HCT116 (cell line): ENCODE measurements around the gene NEUROD6. TPM values are rescaled to one million over a fixed set of nuclear protein-coding genes. Genes with fewer than 3 reads are reported as not detected.

ENCODE experiments used
- ATAC-seq: fragments of 200-7000 bp; cut with Tn5 transposase; 2 replicates; pipeline ENCODE4 v1.9.1; 2020; ENCODE audit warnings: mild to moderate bottlenecking, moderate library complexity
- BruUV-seq: library from RNA; stranded (reverse); fragments of 400-500 nt; replicated peaks from 2 replicates; lab custom pipeline; 2021; lab: Mats Ljungman, UMichigan
- CTCF ChIA-PET: fragments of 300-600 bp; sonication (Branson Sonifier 250); formaldehyde crosslinking; loops from one replicate; lab custom pipeline; 2021; ENCODE audit warnings: antibody characterized with exemption; lab: Charles Lee
- POLR2A ChIA-PET: fragments of 300-600, 350-600 bp; sonication (Branson Sonifier 250); formaldehyde crosslinking; loops from one replicate; lab custom pipeline; 2021; ENCODE audit warnings: antibody characterized with exemption; lab: Charles Lee
- RAD21 ChIA-PET, 2 experiments: fragments of 300-600 bp; sonication (Branson Sonifier 250); formaldehyde crosslinking; loops; one replicate each; lab custom pipeline; 2023; ENCODE audit warnings: low total read pairs in 2 of 2; ENCODE audit not compliant: uncharacterized antibody in 2 of 2, unreplicated experiment in 2 of 2, low non-redundant PET in 1 of 2; lab: Charles Lee
- DNase-seq: peaks from one replicate; pipeline ENCODE4 v3.0.0-alpha.2; 2010; ENCODE audit warnings: low read depth, low spot score
- H2AFZ ChIP-seq: fragments of 200-600 bp; shearing (Covaris generic), sonication (generic); 2 replicates; pipeline ENCODE4 v1.6.1; 2017; ENCODE audit warnings: low read depth, mixed run types, mixed read lengths, antibody characterized with exemption, low read length; ENCODE audit not compliant: poor library complexity, severe bottlenecking
- H3K27ac ChIP-seq: 2 replicates; pipeline ENCODE4 v1.5.1; 2012; ENCODE audit warnings: low read depth, low read length
- H3K27me3 ChIP-seq: fragments of 200-600 bp; sonication (generic); 2 replicates; pipeline ENCODE4 v1.6.1; 2016; ENCODE audit warnings: mixed run types, low read length, mixed read lengths; ENCODE audit not compliant: insufficient read depth
- H3K36me3 ChIP-seq, 2 experiments: fragments of 200-500 bp in 1 of 2; fragments of 200-600 bp in 1 of 2; sonication (Bioruptor generic) in 1 of 2; sonication (generic) in 1 of 2; 2 replicates each; pipeline versions ENCODE4 v1.5.1 to v1.6.1; 2014 to 2016; ENCODE audit warnings: low read length in 2 of 2, inconsistent platforms in 1 of 2, mixed read lengths in 1 of 2, mixed run types in 1 of 2; ENCODE audit not compliant: insufficient read depth in 2 of 2, control insufficient read depth in 1 of 2
- H3K4me1 ChIP-seq, 2 experiments: fragments of 200-600 bp in 1 of 2; sonication (generic) in 1 of 2; 2 replicates each; pipeline versions ENCODE4 v1.5.1 to v1.6.1; 2012 to 2017; ENCODE audit warnings: low read length in 2 of 2, inconsistent platforms in 1 of 2, mild to moderate bottlenecking in 1 of 2, mixed read lengths in 1 of 2, mixed run types in 1 of 2, moderate library complexity in 1 of 2; ENCODE audit not compliant: insufficient read depth in 2 of 2, control insufficient read depth in 1 of 2
- H3K4me2 ChIP-seq: fragments of 200-600 bp; sonication (generic); 2 replicates; pipeline ENCODE4 v1.6.1; 2017; ENCODE audit warnings: mixed run types, low read length, mixed read lengths
- H3K4me3 ChIP-seq, 2 experiments: fragments of 200-600 bp in 1 of 2; sonication (generic) in 1 of 2; replicated peaks in 1 of 2; 2 replicates each; pipeline ENCODE4 v1.5.1; 2011 to 2016; ENCODE audit warnings: low read length in 2 of 2, control low read depth in 1 of 2, low read depth in 1 of 2, mild to moderate bottlenecking in 1 of 2, mixed read lengths in 1 of 2, mixed run types in 1 of 2
- H3K79me2 ChIP-seq: fragments of 200-600 bp; sonication (generic); 2 replicates; pipeline ENCODE4 v1.6.1; 2017; ENCODE audit warnings: mild to moderate bottlenecking, mixed run types, low read length, moderate library complexity, mixed read lengths; ENCODE audit not compliant: insufficient read depth
- H3K9ac ChIP-seq: fragments of 200-600 bp; sonication (generic); 2 replicates; pipeline ENCODE4 v1.6.1; 2016; ENCODE audit warnings: low read length, mixed read lengths
- H3K9me2 ChIP-seq: fragments of 200-600 bp; sonication (generic), shearing (Covaris generic); 2 replicates; pipeline ENCODE4 v1.6.1; 2017; ENCODE audit warnings: mixed run types, mild to moderate bottlenecking, moderate library complexity; ENCODE audit not compliant: insufficient read depth
- H3K9me3 ChIP-seq, 2 experiments: fragments of 200-500 bp in 1 of 2; fragments of 200-600 bp in 1 of 2; sonication (Bioruptor generic) in 1 of 2; sonication (generic) in 1 of 2; 2 replicates each; pipeline ENCODE4 v1.6.1; 2014 to 2017; ENCODE audit warnings: low read length in 2 of 2, mixed read lengths in 2 of 2, inconsistent platforms in 1 of 2, low read depth in 1 of 2, mild to moderate bottlenecking in 1 of 2, mixed run types in 1 of 2, moderate library complexity in 1 of 2; ENCODE audit not compliant: control insufficient read depth in 1 of 2, insufficient read depth in 1 of 2
- H4K20me1 ChIP-seq: fragments of 200-600 bp; sonication (generic), shearing (Covaris generic); 2 replicates; pipeline ENCODE4 v1.6.1; 2017; ENCODE audit warnings: mixed run types, mild to moderate bottlenecking, moderate library complexity; ENCODE audit not compliant: insufficient read depth
- YY1 ChIP-seq: IDR thresholded peaks from 2 replicates; pipeline ENCODE4 v1.6.1; 2011; ENCODE audit warnings: low read length, low read depth, moderate library complexity, mild to moderate bottlenecking; ENCODE audit not compliant: insufficient replicate concordance; ENCODE audit errors: extremely low read depth
- ZFX ChIP-seq: fragments of 450-650 bp; IDR thresholded peaks from 2 replicates; pipeline ENCODE4 v1.6.1; 2017
- ZNF274 ChIP-seq: fragments of 200-500 bp; sonication (Bioruptor generic); IDR thresholded peaks from 2 replicates; pipeline ENCODE4 v1.6.1; 2014; ENCODE audit warnings: mild to moderate bottlenecking, low read depth, low read length, inconsistent platforms
- intact Hi-C: fragments of 100-400 bp; cut with micrococcal nuclease; formaldehyde crosslinking; loops from 2 replicates; pipeline ENCODE4 v1.10.0; 2022
- total RNA-seq: library from RNA; stranded (reverse); gene quantifications from one replicate; pipeline ENCODE4 v1.2.1, GENCODE V29; 2021; ENCODE audit not compliant: unreplicated experiment
- TF ChIP-seq, protein P1 (sequence below): IDR thresholded peaks from 2 replicates; pipeline ENCODE4 v1.6.1; 2012; ENCODE audit warnings: low read depth
- TF ChIP-seq, protein P2 (sequence below): IDR thresholded peaks from 2 replicates; pipeline ENCODE4 v1.6.1; 2012

The NEUROD6 gene
- total RNA-seq, 1 experiment from 2014 or later: not detected

DNA sequence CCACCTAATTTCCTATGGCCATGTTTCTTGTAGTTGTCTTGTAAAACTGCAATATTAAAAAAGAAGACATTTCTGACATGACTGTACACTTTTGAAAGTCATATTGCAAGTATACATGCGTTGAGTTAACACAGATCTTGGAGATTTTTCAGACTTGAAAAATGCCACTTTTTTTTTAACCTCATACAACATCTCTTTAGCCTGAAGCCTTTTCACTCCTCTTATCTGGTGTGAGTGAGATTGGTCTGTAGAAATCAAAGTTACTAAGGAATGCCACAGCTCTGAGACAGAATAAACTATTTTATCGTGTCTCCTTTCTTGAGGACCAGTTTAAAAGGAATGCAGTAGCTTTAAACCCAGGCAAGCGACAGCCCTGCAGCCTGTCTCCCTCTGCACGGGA, 43.9 kb upstream of the NEUROD6 start:
- Histone ChIP-seq H3K36me3 (no peaks in the 10 kb centered on the region), H3K9me2 (no peaks in the 10 kb centered on the region), H2AFZ (no peak overlapping the region), H4K20me1 (no peaks in the 10 kb centered on the region), H3K9ac (no peak overlapping the region), H3K27ac (no peak overlapping the region), H3K4me2 (no peak overlapping the region), H3K4me3 (no peak overlapping the region), H3K4me1 (no peaks in the 10 kb centered on the region), H3K9me3 (no peaks in the 10 kb centered on the region), H3K27me3 (peaks cover 11% of the 10 kb centered on the region; the same call in 1 of the 2 replicates), H3K79me2 (no peaks in the 10 kb centered on the region)
- ATAC-seq (no peak), DNase-seq (no peak)
- CTCF ChIA-PET: no interaction called here
- TF ChIP-seq YY1 (no peak), ZNF274 (no peak)
- TF ChIP-seq, protein P1, sequence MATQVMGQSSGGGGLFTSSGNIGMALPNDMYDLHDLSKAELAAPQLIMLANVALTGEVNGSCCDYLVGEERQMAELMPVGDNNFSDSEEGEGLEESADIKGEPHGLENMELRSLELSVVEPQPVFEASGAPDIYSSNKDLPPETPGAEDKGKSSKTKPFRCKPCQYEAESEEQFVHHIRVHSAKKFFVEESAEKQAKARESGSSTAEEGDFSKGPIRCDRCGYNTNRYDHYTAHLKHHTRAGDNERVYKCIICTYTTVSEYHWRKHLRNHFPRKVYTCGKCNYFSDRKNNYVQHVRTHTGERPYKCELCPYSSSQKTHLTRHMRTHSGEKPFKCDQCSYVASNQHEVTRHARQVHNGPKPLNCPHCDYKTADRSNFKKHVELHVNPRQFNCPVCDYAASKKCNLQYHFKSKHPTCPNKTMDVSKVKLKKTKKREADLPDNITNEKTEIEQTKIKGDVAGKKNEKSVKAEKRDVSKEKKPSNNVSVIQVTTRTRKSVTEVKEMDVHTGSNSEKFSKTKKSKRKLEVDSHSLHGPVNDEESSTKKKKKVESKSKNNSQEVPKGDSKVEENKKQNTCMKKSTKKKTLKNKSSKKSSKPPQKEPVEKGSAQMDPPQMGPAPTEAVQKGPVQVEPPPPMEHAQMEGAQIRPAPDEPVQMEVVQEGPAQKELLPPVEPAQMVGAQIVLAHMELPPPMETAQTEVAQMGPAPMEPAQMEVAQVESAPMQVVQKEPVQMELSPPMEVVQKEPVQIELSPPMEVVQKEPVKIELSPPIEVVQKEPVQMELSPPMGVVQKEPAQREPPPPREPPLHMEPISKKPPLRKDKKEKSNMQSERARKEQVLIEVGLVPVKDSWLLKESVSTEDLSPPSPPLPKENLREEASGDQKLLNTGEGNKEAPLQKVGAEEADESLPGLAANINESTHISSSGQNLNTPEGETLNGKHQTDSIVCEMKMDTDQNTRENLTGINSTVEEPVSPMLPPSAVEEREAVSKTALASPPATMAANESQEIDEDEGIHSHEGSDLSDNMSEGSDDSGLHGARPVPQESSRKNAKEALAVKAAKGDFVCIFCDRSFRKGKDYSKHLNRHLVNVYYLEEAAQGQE: no peak
- TF ChIP-seq, protein P2, sequence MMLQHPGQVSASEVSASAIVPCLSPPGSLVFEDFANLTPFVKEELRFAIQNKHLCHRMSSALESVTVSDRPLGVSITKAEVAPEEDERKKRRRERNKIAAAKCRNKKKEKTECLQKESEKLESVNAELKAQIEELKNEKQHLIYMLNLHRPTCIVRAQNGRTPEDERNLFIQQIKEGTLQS: no peak
- POLR2A ChIA-PET: no interaction called here
- no TSS peak for BruUV-seq
- RAD21 ChIA-PET: no interaction called here
- intact Hi-C loops: no loop called here

DNA sequence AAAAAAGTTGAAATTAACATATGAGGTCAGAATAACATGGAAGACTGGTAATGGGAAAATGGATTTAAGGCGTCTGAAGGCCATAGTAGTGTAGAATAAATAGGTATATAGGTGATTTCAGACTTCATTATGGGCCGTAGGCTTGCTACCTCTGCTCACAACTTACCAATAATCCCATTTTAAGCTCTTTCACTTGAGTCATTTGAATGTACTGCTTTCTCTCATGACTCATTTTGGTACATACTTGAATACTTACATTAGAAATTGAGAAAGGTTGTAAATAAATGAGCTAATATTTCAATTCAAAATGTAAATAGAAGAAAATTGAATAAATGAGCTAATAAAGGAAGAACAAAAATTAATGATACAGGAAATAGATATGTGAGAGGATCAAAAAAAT, 42.2 kb upstream of the NEUROD6 start:
- CTCF ChIA-PET: interaction anchor here (0.6 to 0.7 kb wide), 2 partner anchors 61 to 400 kb away, joined by 3 to 4 read pairs; no protein-coding TSS in a partner anchor
- H3K4me3 ChIP-seq: no peak overlapping the region
- no peaks in the 10 kb centered on the region for H3K36me3 ChIP-seq
- RAD21 ChIA-PET: interaction anchor here in 1 of 2 experiments (0.5 kb wide), 1 partner anchor 190 kb away, joined by 4 read pairs; no protein-coding TSS in a partner anchor
- POLR2A ChIA-PET: no interaction called here
- no peak overlapping the region for H3K4me2 ChIP-seq
- intact Hi-C loops: no loop called here
- H3K9me2 ChIP-seq: no peaks in the 10 kb centered on the region
- H4K20me1 ChIP-seq: no peaks in the 10 kb centered on the region
- H3K27me3 ChIP-seq: peaks cover 11% of the 10 kb centered on the region; the same call in 1 of the 2 replicates
- ATAC-seq (no peak), DNase-seq (no peak)
- H3K27ac ChIP-seq: no peak overlapping the region
- no peaks in the 10 kb centered on the region for H3K9me3 ChIP-seq
- no TSS peak for BruUV-seq
- no peak for TF ChIP-seq ZFX
- no peak overlapping the region for H3K9ac ChIP-seq
- H3K79me2 ChIP-seq: no peaks in the 10 kb centered on the region
- no peak overlapping the region for H2AFZ ChIP-seq
- no peaks in the 10 kb centered on the region for H3K4me1 ChIP-seq
